ENCODE data around the gene USP48.

GRCh38 chr1:21736876-21737275, 46.1 kb downstream of the USP48 start:
- TF ChIP-seq CTCF (IDR thresholded peaks at IDR 0.05) (no peak), EHMT2 (IDR thresholded peaks at IDR 0.05; ENCODE audit: low read depth) (no peak), PBX3 (IDR thresholded peaks at IDR 0.05) (no peak), ATOH8 (CRISPR knock-in tag; IDR thresholded peaks at IDR 0.05; ENCODE audit: low read depth) (no peak), NR3C1 (IDR thresholded peaks at IDR 0.05) (no peak)
